ENCODE results near the gene MZT1. TPM values are rescaled to one million over a fixed set of nuclear protein-coding genes. Genes with fewer than 3 reads are reported as not detected.

Gene MZT1
- total and polyA plus RNA-seq, 4 donors, result 1.9 to 16.4 (median 2.3) TPM

- H3K9ac ChIP-seq (ENCODE audit: low read depth in 1 of 2, low read length in 2 of 2), result no peak overlapping the region
- no peak for TF ChIP-seq TAF1 (conservative IDR thresholded peaks at IDR 0.05)
- no peak for TF ChIP-seq EGR1 (IDR thresholded peaks at IDR 0.05; ENCODE audit: low read depth in 2 of 2)
- TF ChIP-seq FOXA1 (IDR thresholded peaks at IDR 0.05), result no peak
- TF ChIP-seq HNF4A (conservative IDR thresholded peaks at IDR 0.05), result no peak
- TF ChIP-seq ZBTB33 (IDR thresholded peaks at IDR 0.05), result no peak
- no peak for TF ChIP-seq CTCF (IDR thresholded peaks at IDR 0.05; ENCODE audit: low read depth, low read length, missing input control)
- TF ChIP-seq RXRA (IDR thresholded peaks at IDR 0.05), result no peak
- no peak for TF ChIP-seq YY1 (IDR thresholded peaks at IDR 0.05)
- TF ChIP-seq HNF4G (IDR thresholded peaks at IDR 0.05), result no peak
- no peak for TF ChIP-seq REST (IDR thresholded peaks at IDR 0.05)
- TF ChIP-seq FOXA2 (IDR thresholded peaks at IDR 0.05), result no peak
- H3K9me3 ChIP-seq (ENCODE audit: control insufficient read depth in 4 of 4, low read length in 3 of 4), result no peaks in the 10 kb centered on the region
- 89% methylated on average over 1 of the region's 1 CpG for WGBS
- H3K27me3 ChIP-seq (ENCODE audit: control insufficient read depth in 4 of 4, insufficient read depth in 4 of 4, low read length in 3 of 4), result peaks cover 0 to 3% (median 0%) of the 10 kb centered on the region in 4 donors
- no peak overlapping the region for H3K4me3 ChIP-seq (ENCODE audit: low read depth in 1 of 3, low read length in 3 of 3)
- no peak for DNase-seq (ENCODE audit: low spot score)
- H3K36me3 ChIP-seq (ENCODE audit: control insufficient read depth in 4 of 4, insufficient read depth in 3 of 4, low read depth in 1 of 4, low read length in 3 of 4), result no peaks in the 10 kb centered on the region
- no peak overlapping the region for H3K27ac ChIP-seq (ENCODE audit: low read depth in 1 of 2, low read length in 2 of 2)
- no peaks in the 10 kb centered on the region for H3K4me1 ChIP-seq (ENCODE audit: control insufficient read depth in 4 of 4, insufficient read depth in 4 of 4, low read length in 3 of 4)
Measured at GRCh38 chr13:72666391-72666790, 61.0 kb downstream of the MZT1 start.

GRCh38 chr13:72662548-72662947 is 64.9 kb downstream of the MZT1 start:
- no peak for DNase-seq (ENCODE audit: low spot score)
- Histone ChIP-seq H3K27ac (ENCODE audit: low read depth in 1 of 2, low read length in 2 of 2) (no peak overlapping the region), H3K9ac (ENCODE audit: low read depth in 1 of 2, low read length in 2 of 2) (no peak overlapping the region), H3K9me3 (ENCODE audit: control insufficient read depth in 4 of 4, low read length in 3 of 4) (no peaks in the 10 kb centered on the region), H3K4me3 (ENCODE audit: low read depth in 1 of 3, low read length in 3 of 3) (no peak overlapping the region), H3K4me1 (ENCODE audit: control insufficient read depth in 4 of 4, insufficient read depth in 4 of 4, low read length in 3 of 4) (no peaks in the 10 kb centered on the region), H3K27me3 (ENCODE audit: control insufficient read depth in 4 of 4, insufficient read depth in 4 of 4, low read length in 3 of 4) (no peaks in the 10 kb centered on the region), H3K36me3 (ENCODE audit: control insufficient read depth in 4 of 4, insufficient read depth in 3 of 4, low read depth in 1 of 4, low read length in 3 of 4) (no peaks in the 10 kb centered on the region)
- TF ChIP-seq YY1 (IDR thresholded peaks at IDR 0.05) (no peak), EGR1 (IDR thresholded peaks at IDR 0.05; ENCODE audit: low read depth in 2 of 2) (no peak), SP1 (IDR thresholded peaks at IDR 0.05) (no peak), RXRA (IDR thresholded peaks at IDR 0.05) (no peak), JUND (IDR thresholded peaks at IDR 0.05) (no peak), CTCF (IDR thresholded peaks at IDR 0.05; ENCODE audit: low read depth, low read length, missing input control) (no peak)

Small RNAs within 50 kb of the gene (small RNA-seq; reads per million reads assigned to genes)
- gene RNU6-80P, result not detected

Other genes with a start within 250 kb of the MZT1 start
- 10 to 100 TPM in 1 of 2 donors, 1 to 10 TPM in 1; 1.8 to 11.3 TPM for gene BORA, start 294 bp upstream of the MZT1 start, total RNA-seq
- 1 to 10 TPM in 1 of 2 donors, under 1 TPM in 1; 0.71 to 1.0 TPM for gene BORA, start 294 bp upstream of the MZT1 start, polyA plus RNA-seq
- gene DIS3, start 54.3 kb upstream of the MZT1 start, total RNA-seq, result 10 to 100 TPM; 14.3 to 17.4 TPM
- gene DIS3, start 54.3 kb upstream of the MZT1 start, polyA plus RNA-seq, result 1 to 10 TPM; 8.0 to 8.6 TPM
- 10 to 100 TPM in 1 of 2 donors, 1 to 10 TPM in 1; 6.6 to 18.3 TPM for gene PIBF1, start 54.5 kb upstream of the MZT1 start, total RNA-seq
- 1 to 10 TPM; 3.1 to 6.4 TPM for gene PIBF1, start 54.5 kb upstream of the MZT1 start, polyA plus RNA-seq

Measured in liver (tissue), 10 donors.